Activated CD8-positive, alpha-beta memory T cell treated with anti-CD3 and anti-CD28 coated beads for 1 hour (primary cell): Measurements from ENCODE around the gene SETBP1.

Source experiments
- DNase-seq, 2 donors: peaks; one replicate each; pipeline ENCODE4 v3.0.0-alpha.2; 2020; ENCODE audit warnings: low read depth in 1 of 2; ENCODE audit errors: extremely low read depth in 1 of 2

SETBP1 gene

DNA sequence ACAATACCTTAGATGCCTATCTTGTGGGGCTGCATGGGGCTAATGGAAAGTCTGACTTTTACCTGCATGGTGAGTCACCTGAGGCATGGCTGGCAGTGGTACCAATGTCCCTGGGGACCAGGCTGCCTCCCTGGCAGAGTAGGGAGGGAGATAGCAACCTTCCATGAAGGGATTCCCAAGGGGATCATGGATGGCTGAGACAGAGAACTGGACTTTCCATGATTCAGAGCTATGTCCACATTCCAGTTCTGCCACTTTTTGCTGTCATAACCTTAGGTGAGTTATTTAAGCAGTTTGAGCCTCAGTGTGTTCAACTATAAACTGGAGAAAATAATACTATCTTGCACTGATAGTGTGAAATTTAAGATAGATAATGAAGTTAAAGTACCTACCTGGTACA, 178.6 kb downstream of the SETBP1 start:
- DNase-seq = no peak

DNA sequence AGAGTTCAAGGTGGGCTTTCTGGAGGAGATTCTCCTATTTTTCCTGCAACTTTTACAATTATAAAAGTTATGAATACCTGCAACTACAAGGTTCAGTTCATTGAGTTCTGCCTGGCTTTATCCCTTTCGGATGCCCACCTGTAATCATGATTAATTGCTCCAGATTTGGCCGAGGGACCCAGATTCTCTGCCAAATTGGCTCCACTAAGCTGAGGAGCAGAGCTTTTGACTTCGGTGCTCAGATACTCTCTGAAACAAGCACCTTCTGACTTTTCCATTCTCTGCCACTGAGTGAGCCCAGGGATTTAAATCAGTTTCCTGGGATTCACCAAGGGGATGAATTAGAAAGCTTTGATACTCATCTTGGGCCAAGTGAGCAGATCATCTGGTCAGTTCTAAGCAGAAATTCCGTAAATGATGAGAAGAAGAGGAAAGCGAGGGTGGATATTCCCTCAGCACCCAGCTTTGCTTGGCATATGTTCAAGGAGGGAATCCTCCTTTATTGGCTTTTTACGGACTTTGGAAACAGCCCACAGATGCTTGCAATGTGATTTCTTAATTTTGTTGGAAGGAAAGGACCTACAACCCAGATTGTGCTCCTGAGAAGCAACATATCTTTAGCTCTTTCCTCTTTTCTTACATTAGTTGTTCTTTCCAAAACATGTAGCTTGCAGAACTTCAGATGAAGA, 179.2 kb downstream of the SETBP1 start:
- DNase-seq = no peak

DNA sequence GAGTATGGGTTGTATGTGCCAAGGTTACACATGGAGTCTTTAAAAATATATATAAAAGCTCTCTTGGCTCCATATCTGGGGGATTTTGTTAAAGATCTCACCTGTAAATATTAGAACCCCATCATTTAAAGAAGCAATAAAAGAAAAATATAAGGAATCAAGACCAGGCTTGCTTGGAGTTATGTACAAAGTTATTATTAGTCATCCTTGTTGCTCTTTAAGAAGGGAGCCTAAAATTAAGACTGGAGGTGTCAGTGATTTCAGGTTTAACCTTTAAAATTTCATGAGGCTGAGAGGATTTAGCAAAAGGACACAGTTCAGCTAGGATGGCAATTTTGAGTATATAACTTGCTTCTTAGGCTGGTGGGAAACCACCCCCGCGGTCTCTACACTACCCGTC, 181.4 kb downstream of the SETBP1 start:
- DNase-seq = no peak

DNA sequence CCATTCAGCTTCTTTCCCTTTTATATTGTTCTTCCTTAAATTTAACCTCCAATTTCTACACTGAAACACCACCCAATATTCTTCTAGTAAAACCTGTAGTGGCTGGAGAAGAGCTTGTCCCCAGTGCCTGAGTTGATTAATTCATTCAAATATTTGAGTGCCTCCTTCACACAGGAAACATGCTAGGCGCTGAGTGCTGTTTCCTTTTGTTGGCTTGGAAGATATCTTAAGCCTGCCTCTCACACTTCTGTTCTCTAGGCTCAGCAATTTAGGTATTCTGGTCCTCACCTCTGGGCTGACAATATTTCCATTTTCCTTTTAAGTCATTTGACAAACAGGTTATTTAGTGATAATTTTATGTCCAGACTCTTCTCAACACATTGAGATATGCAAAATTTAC, 185.4 kb downstream of the SETBP1 start:
- DNase-seq = no peak

DNA sequence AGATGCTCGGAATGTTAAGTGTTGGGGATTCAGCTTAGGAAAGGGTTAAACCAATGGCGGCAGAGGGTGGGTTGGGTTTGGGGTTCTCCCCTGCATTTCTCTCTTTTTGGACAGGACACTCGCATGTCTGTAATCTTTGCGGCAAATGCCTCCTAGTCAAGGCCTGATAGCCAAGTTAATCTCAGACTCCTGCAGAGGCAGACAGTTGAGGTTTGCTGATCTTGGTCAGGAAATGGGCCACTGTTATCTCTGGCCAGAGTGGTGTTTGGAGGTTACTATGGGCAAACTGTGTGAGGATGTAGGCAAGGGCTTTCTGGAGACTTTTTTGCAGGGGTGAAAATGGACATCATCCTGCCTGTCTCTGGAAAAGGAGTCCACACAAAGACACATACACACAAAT, 188.8 kb downstream of the SETBP1 start:
- DNase-seq = no peak

DNA sequence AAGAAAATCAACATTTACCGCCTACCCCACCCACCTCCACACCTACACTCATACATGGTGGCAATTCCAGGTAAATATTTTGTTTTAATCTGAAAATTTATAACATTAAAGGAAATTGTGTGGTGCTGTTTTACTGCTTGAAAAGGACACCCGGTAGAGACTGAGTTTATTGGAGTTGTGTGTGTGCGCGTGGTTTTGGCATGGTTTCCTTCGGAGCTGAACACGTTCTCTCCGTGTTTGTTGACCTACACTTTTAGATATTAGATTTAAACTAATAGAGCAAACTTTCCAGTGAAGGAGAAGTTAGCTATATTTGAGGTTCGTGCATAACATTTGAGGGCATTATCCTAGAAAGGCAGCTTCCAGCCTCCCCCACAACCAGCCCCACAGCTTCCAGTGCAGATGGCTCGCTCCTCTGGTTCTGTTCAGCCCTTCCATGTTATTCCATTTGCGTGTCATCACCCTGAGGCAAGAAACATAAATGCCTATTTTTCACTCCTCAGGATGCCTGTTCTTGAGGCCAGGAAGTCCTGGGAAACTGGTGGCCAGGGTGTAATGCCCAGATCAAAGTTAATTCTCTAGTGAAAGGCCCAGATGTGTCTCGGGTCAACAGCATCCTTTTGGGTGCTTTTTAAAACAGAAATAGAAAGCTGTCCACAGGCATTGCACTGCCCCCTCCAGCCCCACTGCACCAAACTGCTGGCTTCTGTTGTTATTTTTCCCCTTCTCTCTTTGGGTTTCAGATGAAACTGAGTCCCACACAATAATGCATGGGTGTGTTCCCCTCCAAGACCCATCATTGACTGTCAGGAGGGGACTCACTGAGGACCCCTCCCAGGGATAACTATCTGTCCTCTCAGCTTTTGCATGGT, 190.2 kb downstream of the SETBP1 start:
- DNase-seq = no peak

DNA sequence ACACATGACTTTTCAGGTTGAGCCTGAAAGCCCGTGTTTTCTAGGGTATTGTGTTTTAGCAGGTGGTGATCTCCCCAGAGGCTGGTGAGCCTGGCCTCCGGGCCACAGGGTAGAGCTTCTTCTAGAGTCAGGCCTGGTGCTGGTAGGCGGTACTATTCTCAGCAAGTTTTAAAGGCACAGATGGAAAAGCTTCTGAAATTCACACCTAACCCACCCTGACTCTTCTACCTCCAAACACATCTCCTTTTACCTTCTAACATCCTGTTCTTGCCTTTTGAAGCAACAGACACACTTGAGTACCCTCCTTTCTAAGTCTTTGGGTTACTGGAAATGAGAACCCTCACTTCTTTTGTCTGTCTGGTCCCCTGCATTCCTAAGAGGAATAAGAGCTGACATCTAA, 191.1 kb downstream of the SETBP1 start:
- DNase-seq = no peak

DNA sequence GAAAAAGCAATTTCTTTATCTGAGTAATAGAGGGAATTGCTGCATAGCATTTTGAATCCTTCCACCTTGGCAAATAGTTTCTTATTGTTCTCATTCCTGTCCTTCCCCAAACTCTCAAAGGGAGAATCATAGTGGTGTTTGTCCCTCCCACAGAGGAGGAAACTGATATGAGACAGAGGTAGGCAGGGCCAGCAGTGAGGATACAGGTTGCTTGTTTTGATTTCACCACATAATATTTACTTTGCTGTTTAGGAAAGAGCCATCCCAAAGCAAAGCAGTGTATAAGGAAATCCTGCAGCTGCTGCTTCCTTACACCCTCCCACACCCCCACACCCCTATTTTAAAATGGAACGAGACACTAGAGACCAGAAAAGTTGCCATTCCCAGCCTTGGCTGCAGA, 195.3 kb downstream of the SETBP1 start:
- no peak for DNase-seq

DNA sequence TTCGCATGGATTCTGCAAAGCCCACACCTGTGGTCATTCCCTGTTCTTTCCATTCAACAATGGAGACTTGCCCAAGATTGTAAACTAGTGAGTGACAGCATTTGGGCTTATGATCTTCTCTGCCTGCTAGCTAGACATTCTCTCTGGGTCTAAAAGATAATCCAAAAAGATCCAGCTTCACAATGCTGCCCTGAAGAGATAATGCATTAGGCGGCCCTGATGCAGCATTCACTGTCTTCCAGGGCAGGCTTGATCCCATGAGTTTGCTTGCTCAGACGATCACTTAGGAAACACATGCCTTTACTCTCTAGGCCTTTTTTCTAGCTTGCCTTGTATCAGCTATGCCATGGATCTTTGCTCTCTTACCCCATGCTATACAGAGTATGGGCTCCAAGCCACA, 196.1 kb downstream of the SETBP1 start:
- no peak for DNase-seq

DNA sequence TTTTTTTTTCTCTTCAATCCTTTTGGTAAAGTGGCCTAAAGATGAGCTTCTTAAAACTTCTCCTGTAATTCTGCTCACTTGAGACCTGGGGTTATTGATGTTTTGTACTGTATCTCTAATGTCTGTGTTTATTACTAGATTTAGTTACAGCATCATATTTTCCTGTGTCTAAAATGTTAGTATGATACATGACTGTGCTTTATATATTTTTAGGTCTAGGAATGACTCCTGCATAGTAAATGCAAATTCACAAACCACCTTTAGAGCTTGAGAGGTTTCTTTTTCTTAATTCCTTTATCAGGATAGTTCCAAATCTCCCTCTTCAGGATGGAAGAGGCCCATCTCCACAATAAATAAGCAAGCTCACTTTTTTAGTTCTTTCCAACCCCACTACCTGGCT, 197.6 kb downstream of the SETBP1 start:
- no peak for DNase-seq

DNA sequence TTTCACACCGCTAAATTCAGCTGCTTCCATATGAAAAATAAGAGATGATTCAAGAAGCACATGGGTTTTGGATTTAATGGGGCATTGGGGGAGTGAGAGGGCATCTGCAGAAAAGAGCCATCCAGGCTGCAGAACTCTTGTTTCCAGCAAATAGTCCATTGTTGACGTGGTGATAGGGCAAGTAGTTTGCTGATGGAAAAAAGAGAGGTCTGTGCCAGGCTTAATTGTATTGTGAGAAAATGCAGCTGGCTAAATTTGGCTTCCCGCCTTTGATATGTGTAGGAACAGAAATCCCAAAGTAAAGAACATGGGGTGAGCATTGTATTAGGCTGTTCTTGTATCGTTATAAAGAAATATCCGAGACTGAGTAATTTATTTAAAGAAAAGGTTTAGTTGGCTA, 199.5 kb downstream of the SETBP1 start:
- DNase-seq = no peak

DNA sequence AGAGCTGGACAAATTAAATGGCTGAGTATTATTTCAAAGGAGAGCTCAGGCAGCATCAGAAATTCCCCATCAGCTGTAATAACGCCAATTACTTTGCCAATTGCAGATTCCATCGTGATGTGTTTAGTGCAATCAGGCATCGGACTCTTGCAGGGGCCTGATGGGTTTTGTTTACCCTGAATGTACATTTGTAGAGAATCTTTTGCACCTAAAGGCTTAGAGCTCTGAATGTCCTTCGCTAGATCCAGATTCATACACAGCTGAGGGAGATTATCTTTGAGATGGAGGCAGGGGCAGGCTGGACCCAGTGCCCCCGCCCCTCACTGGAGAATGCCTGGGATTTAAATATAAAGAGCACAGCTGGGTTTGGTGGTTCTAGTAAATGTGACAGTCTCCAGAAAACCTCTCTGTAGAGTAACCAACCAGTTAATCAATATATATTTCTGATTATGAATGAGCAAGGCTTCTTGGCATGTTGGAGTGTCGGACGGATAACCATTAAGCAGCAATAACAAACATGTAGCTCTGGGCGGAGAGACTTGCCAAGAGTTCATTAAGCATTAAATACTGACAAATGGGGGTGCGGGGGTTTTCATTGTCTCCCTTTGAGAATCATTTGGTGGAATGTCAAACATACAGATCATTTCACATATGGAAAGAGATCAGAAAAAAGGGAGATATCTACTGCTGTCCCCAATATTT, 200.9 kb downstream of the SETBP1 start:
- DNase-seq = no peak

DNA sequence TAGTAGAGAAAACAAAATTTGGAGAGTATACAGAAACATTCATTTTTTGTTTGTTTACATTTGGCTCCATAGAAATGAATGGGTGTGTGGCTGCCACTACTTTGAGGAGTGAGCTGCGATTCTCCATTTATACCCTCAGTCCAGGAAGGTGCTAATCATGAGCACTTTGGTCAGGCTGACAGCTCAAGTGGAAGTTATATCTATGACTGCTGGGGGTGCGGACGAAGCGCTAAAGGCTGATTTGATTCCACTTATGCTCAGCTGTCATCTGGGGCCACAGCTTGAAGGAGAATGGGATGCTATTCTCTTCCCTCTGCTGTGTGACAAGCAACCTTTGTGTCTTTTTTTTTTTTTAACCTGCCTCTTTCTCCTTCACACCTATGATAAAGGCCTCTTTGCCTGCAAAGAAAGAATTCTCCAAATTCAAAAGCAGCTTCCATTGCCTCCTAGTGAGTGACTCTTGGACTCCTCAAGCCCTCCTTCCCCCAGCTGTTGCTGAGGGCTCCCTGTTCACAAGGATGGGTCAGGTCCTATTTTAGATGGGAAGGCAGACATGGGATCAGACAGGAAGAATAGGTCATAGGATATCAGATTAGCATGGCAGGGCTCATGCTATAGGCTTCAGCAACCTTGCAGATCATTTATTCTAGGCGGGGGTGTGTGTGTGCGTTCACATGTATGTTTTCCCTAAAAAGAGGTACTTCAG, 201.6 kb downstream of the SETBP1 start:
- no peak for DNase-seq

DNA sequence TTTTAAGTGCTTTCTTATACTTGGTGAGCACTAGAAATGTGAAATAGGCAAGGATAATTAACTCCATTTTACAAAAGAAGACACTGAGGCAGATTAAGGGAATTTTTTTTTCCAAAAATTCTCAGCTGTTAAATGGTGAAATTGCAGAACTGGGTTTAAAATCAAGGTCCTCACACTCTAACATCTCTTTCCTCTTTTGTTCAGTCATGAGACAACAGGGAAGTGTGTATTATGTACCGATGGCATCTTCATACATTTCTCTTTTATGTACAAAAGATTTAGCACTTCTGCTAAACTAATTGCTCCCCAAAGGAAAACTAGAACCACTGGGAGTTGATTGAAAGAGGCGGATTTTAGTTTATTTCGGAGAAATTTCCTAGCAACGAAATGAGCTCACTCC, 203.0 kb downstream of the SETBP1 start:
- DNase-seq = no peak

DNA sequence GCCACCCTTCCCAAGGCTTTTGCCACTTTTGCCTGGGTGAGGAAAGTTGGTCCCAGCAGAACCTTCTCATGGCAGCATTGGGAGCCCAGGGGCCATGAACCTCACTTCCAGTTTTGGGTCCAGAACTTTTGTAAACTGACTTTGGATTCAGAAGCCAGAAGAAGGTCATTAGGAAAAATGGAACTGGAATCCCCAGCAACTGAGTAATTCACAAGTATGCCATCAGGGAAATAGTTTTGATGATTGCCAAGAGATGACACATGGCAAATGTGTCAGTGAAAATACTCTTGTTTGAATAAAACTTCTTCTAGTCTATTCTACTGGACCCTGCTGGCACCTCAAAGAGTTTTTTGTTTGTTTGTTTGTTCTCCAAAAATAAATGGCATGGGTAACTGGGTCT, 203.7 kb downstream of the SETBP1 start:
- DNase-seq = no peak

DNA sequence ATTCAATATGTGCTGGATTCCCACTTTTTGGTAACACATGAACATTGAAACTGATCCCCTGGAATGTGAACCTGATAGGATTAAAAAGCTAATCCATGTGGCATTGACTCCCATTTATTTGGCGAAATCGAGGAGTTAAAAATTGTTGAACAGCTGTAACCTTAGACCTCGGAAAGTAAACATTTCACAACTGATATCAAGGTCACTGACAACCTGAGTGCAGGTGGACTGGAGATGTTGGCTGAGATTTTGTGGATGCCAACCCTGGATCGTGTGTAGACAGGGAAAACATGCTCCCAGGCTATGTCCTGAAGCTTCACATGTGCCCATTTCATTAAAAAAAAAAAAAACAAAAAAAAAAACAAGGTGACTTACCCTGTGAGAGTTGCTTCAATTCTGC, 204.8 kb downstream of the SETBP1 start:
- no peak for DNase-seq

DNA sequence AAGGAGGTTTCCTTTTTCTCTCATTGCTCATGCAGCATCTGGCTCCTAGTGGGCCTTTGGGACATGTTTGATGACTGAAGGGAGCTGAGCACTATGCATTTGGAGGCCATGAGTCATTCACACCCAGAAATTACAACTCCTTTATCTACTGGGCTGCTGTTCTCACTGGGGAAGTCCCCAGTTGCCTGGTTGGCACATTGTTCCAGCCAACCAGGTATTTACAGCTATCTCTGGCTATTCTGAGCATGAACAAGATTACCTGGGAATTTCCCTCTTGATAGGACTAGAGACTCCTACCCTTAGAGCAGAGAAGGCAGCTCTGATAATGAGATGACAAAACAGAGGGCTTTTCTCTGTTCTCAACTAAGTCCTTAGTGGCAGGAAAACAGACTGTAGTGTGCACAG, 206.5 kb downstream of the SETBP1 start:
- no peak for DNase-seq

DNA sequence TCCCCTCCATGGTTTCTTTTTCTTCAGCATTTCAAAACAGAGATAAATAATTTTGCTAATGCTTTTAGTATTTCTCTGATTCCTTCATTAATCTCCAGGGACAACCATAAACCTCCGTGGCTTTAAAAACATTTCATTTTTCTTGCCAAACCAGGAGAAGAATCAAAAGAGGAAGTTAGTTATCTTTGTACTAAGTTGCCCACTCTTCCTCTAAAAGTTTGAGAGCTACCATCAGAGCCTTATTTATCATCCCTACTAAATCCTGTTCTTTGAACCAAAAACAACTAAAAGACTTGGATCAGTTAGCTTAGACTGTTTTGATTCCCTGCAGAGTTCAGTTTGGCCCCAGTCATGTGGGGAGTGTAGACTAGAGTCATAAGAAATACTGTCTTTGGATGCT, 208.4 kb downstream of the SETBP1 start:
- no peak for DNase-seq

DNA sequence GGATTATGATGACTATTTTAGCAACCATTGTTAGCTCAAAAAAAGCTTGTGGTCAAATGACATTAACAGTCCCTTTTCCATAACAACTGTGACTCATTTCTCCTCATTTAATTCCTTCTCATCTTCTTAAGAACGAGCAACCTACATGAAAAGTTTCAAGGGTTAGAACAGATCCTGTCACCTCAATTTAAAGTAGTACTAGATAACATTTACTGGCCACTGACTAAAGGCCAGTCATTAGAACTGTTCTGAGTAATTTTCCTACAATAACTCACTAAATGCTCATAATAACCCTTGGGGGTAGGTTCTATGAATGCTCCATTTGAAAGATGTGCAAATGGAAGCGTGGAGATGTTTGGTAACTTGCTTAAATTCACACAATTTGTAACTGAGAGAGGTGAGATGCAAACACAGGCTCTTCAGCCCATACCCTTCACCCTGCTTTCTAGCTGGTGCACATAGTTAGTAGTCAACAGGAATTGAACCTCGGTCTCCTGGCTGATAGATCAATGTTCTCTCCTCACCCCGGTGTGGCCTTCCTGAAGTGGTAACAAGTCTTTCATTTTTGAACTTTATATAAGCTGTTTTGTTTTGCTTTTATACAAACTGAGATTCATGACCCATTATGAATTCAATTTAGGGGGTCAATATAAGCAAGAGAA, 212.5 kb downstream of the SETBP1 start:
- DNase-seq = no peak

DNA sequence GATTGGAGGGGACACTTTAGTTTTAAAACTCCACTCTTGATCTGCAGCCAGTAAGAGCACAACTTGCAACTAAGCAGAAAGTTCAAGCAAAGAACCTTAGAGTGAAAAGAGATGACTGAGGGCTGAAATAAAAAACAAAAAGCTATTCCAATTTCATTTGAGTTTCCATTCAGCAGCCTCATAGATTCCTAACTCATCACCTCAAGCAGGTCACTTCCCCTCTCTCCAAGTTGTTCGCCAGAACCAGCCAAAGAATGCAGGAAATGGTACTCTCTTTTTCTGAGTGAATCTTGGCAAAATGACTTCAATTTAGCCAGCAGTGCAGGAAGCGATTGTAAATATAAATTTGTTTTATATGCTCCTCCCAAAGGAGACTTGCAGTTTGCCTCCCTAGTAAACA, 213.3 kb downstream of the SETBP1 start:
- no peak for DNase-seq
